Skeletal muscle cell (primary cell): Measurements from ENCODE around the gene TINCR.

Experiments used
- DNase-seq: peaks from one replicate; pipeline ENCODE4 v3.0.0-alpha.2; 2010; ENCODE audit warnings: low read depth
- H3K4me3 ChIP-seq: 2 replicates; pipeline ENCODE4 v1.5.1; 2011; ENCODE audit warnings: low read depth, mild to moderate bottlenecking, control low read depth, low read length, moderate library complexity

The TINCR gene

DNA sequence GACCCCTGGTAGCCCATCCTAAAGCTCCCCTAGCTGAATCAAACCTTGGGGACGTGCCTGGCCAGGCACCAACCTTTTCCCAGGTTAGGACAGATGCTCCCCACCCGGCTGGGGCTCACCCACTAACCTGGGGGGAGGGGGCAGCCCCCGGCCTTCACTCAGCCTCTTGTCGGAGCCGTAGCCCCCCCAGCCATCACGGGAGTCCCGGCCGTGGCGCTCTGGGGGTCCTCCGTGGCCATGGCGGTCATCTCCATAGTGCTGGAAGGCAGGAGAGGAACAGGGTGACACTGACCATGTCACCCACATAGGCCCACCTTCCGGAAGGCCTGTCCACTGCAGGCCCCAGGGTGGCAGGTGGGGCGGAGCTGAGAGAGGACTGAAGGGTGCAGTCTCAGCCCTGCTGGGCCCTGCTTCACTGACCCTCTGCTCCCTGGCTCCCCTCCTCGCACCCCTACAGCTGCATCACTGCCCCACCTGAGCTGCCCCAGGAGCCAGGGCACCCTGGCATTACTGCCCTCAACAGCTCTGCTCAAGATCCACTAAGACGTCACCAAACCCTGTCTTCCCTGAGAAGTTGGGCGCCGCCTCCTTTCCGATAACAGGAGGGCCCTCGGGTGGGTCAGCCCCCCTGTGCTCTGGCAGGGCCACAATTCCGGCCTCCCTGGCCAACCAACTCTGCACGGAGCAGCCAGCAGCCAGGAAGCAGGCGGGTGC is 22.6 kb upstream of the TINCR start:
- DNase-seq: no peak
- no peak overlapping the region for H3K4me3 ChIP-seq

DNA sequence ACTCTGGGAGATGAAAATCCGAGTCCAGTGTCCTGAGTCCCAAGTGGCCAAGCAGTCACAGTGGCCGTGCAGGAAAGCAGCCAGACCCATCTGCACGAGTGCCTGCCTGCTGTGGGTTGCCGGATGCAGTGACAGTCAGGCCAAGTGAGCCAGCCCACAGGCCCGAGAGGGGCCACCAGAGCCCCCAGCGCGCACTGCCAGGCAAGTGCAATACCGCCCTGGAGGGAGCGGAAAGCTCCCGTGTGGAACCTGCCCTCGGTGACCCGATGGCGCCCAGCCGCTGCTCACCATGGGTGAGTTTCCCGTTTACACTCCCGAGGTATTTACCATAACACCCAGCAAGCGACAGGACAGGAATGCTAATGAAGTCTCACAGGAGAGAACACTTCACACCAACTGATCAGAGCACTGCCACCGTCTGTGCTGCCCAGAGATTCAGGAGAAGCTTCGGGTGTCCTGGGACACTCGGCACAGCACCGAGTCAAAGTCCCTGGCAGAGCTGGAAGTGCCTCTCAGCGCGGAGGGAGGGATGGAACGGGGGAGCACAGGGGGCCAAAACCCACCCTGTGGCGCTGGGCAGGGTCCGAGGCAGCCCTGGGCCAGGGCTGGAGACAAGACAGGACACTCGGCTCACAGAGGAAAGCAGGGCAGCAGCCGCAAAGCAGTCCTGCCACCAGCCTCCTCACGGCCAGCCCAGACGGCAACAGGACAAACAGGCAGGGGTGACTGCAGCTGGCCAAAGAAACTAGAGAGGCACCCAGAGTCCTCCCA is 21.3 kb upstream of the TINCR start:
- no peak overlapping the region for H3K4me3 ChIP-seq
- DNase-seq: no peak

DNA sequence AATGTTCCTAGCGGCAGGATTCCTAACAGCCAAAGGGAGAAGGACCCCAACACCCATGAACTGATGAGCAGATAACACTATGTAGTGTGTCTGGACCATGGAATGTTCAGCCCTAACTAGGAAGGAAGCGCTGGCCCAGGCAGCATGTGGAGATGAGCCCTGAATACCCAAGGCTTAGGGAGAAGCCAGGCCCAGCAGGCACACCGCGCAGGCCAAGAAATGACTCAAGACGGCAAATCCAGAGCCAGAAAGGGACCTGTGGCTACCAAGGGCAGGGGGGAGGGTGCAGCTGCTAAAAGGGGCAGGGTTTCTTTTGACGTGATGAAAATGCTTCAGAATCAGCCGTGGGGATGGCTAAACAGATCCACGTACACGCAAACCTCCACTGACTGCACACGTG is 20.7 kb upstream of the TINCR start:
- no peak overlapping the region for H3K4me3 ChIP-seq
- DNase-seq: no peak

GRCh38 chr19:5587661-5588060 is 19.9 kb upstream of the TINCR start:
- no peak for DNase-seq
- no peak overlapping the region for H3K4me3 ChIP-seq

DNA sequence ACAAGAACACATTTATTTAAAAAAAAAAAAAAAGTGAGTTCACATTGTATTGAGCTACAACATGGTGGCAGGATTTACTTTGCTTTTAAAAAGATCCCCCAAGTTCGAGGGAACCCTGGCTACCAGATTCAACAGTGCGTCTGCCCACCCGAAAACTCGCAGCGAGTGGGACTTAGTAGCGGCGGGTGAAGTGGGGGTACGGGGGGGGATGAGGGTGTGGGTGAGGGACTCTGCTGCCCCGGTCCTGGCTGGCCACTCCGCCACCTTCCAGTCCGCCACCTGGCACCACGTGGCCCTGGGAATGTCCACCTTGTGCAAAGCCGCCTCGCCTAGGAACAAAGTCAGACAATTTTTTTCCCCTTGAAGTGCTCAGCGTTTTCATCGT is 19.3 kb upstream of the TINCR start:
- no peak overlapping the region for H3K4me3 ChIP-seq
- no peak for DNase-seq

DNA sequence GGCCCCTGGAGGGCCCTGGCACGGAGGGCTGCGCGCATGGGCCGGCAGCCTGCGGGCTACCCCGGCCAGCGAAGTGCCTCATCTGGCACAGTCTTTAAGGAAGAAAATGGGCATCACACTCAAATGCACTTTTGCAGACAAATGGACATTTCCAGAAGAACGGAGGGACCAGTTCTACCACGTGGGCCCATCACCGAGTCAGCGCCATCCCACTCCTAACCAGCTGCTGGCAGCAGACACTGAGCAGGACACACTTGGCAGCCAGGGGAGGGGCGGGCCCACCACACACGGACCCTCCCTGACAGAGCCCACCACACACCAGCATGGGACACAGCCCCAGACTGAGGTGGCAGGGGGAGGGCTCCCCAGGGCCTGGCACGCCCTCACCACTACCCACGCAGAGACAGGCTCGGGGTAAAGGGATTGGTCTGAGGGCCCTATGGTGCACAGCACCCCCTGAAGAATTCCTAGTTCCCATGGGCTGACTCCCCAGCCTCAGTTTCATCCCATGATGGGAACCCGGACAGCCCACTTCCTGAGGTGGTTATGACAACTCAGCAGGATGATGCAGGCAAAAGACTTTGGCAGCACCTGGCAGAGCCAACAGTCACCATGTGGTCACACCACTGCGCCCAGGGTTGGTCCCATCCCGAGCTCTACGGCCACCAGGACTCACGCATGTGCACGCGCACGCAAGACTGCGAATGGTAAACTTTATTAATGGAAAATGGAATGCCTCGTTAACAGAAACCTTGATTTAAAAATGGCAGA is 18.7 kb upstream of the TINCR start:
- DNase-seq: no peak

GRCh38 chr19:5585461-5586299 is 17.9 kb upstream of the TINCR start:
- DNase-seq: no peak

More for the DNA sequence above, 18.7 kb upstream of the TINCR start:
- H3K4me3 ChIP-seq: no peak overlapping the region

DNA sequence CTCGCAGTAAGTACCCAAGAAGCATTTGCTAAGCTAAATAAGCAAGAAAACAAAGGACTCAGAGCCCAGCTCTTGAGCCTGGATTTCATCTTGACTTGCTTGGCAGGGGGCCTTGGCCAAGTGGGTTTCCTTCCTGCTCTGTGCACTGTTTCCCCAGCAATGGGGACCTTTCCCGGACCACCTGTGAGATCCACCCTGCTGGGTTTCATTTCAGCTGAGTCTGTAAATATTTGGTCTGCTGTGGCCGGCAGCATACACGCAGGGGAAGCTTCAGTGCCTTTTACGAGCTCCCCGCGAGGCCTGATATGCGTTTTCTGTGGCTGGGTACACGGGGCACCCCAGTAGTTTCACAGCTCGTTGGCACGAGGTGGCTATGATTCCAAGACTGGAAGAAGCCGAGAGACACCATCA is 12.4 kb upstream of the TINCR start:
- no peak overlapping the region for H3K4me3 ChIP-seq

More at GRCh38 chr19:5585461-5586299, 17.9 kb upstream of the TINCR start:
- H3K4me3 ChIP-seq: no peak overlapping the region

DNA sequence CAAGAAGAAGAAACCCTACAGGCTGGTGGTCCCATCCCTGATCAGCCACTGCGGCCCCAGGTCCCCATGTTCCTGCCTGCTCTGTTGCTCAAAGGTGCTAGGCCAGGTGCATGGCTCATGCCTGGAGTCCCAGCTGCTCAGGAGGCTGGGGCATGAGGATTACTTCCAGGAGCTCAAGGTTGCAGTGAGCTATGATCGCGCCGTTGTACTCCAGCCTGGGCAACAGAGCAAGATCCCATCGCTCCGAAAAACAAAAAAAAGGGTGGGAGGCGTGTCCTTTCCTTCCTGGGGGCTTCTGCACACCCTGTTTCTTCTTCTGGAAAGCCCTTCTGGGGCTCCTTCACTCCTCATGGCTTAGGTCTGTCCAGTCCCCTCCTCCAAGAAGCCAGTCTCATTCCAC is 11.9 kb upstream of the TINCR start:
- H3K4me3 ChIP-seq: no peak overlapping the region
- DNase-seq: no peak

More for the DNA sequence above, 12.4 kb upstream of the TINCR start:
- no peak for DNase-seq

DNA sequence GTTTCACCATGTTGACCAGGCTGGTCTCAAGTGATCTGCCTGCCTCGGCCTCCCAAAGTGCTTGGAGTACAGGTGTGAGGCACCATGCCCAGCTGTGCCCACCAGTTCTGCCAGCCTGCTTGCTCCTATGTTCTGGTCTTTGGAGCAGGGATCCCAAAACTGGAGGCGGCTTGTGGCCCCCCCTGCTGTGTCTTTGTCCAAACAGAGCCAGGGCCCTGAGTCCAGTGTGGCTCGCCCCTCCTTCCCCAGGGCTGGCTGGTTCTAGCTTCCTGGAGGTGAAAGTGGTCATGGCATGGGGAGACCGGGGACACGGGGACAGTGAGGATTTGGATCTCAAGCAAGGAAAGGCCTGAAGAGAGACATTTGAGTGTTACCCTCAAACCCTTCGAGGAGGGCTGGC is 11.5 kb upstream of the TINCR start:
- no peak for DNase-seq
- no peak overlapping the region for H3K4me3 ChIP-seq

- H3K4me3 ChIP-seq: peak overlapping the region; percentile 33
- DNase-seq: no peak
Observed at GRCh38 chr19:5578097-5578846, 10.5 kb upstream of the TINCR start.

DNA sequence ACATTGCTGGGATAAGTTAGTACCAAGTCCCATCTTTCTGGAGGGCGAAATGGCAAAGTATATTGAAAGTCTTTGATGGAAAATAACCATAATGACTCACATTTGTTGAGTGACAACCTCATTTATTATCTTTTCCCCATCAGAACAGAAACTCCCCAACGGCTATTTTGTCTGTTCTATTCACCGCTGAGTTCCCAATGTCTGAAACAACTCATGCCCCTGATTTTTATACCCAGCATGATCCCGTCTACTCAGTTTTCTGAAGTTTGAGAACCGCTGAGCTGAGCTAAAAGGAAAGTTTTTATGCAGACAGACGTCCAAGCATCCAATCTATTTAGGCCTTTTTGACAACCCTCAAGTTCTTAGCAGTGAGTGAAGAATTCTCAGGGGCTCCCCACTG is 7.8 kb upstream of the TINCR start:
- DNase-seq: no peak

GRCh38 chr19:5572556-5573286 is 5.0 kb upstream of the TINCR start:
- H3K4me3 ChIP-seq: no peak overlapping the region
- DNase-seq: no peak

More for the DNA sequence above, 7.8 kb upstream of the TINCR start:
- no peak overlapping the region for H3K4me3 ChIP-seq

GRCh38 chr19:5571777-5572176 is 4.0 kb upstream of the TINCR start:
- DNase-seq: no peak
- H3K4me3 ChIP-seq: no peak overlapping the region

- H3K4me3 ChIP-seq: no peak overlapping the region
- DNase-seq: no peak
Observed at GRCh38 chr19:5567970-5568407, 236 bp upstream of the TINCR start.

- no peak overlapping the region for H3K4me3 ChIP-seq
- no peak for DNase-seq
Observed at GRCh38 chr19:5564930-5565329, 2.8 kb downstream of the TINCR start.

GRCh38 chr19:5563935-5564612 is 3.7 kb downstream of the TINCR start:
- DNase-seq: no peak
- no peak overlapping the region for H3K4me3 ChIP-seq
